HepG2 (cell line): ENCODE results near the gene PRDX2. TPM values are rescaled to one million over a fixed set of nuclear protein-coding genes. Genes with fewer than 3 reads are reported as not detected.
A peak's percentile ranks its signal among the peaks of the same experiment; 100 is the strongest.

Source experiments
- ARID2 ChIP-seq: sonication (generic); formaldehyde crosslinking; IDR thresholded peaks from 2 replicates; pipeline ENCODE4 v1.8.1; 2022; ENCODE audit warnings: mild to moderate bottlenecking, missing genetic modification reagents, borderline replicate concordance
- DMAP1 ChIP-seq: IDR thresholded peaks from 2 replicates; pipeline ENCODE4 v1.6.1; 2016
- ELF1 ChIP-seq: sonication (generic); formaldehyde crosslinking; IDR thresholded peaks from 2 replicates; pipeline ENCODE4 v1.4.0; 2020; ENCODE audit warnings: missing genetic modification reagents
- LCORL ChIP-seq, 2 experiments: fragments of 450-650 bp in 1 of 2; sonication (generic) in 1 of 2; formaldehyde crosslinking in 1 of 2; IDR thresholded peaks; 2 replicates each; pipeline versions ENCODE4 v1.5.0 to v1.6.1; 2017 to 2020; ENCODE audit warnings: antibody characterized with exemption in 1 of 2, missing genetic modification reagents in 1 of 2
- NFIB ChIP-seq: sonication (generic); formaldehyde crosslinking; IDR thresholded peaks from 2 replicates; pipeline ENCODE4 v1.9.0; 2021; ENCODE audit warnings: missing genetic modification reagents, mild to moderate bottlenecking, borderline replicate concordance
- NFRKB ChIP-seq: fragments of 450-650 bp; IDR thresholded peaks from 2 replicates; pipeline ENCODE4 v1.6.1; 2017
- PAX8 ChIP-seq: sonication (generic); formaldehyde crosslinking; IDR thresholded peaks from 2 replicates; pipeline ENCODE4 v1.8.0; 2022; ENCODE audit warnings: mild to moderate bottlenecking, missing genetic modification reagents, borderline replicate concordance
- PHF21A ChIP-seq: sonication (generic); formaldehyde crosslinking; IDR thresholded peaks from 2 replicates; pipeline ENCODE4 v1.5.0; 2020; ENCODE audit warnings: mild to moderate bottlenecking, missing genetic modification reagents
- RFXANK ChIP-seq: IDR thresholded peaks from 2 replicates; pipeline ENCODE4 v1.6.1; 2016
- U2AF2 ChIP-seq: fragments of 200-400 bp; formaldehyde crosslinking; IDR thresholded peaks from 2 replicates; pipeline ENCODE4 v1.6.1; 2017; ENCODE audit warnings: low read depth, mild to moderate bottlenecking, low read length
- ZNF546 ChIP-seq: sonication (generic); formaldehyde crosslinking; conservative IDR thresholded peaks from 2 replicates; pipeline ENCODE4 v1.8.1; 2023; ENCODE audit warnings: mild to moderate bottlenecking, missing genetic modification reagents
- ZNF556 ChIP-seq: sonication (generic); formaldehyde crosslinking; IDR thresholded peaks from 2 replicates; pipeline ENCODE4 v1.4.0; 2020; ENCODE audit warnings: mild to moderate bottlenecking, missing genetic modification reagents, borderline replicate concordance
- ZNF792 ChIP-seq: IDR thresholded peaks from 2 replicates; pipeline ENCODE4 v1.6.1; 2016
- ZSCAN21 ChIP-seq: sonication (generic); formaldehyde crosslinking; IDR thresholded peaks from 2 replicates; pipeline ENCODE4 v1.8.0; 2022; ENCODE audit warnings: mild to moderate bottlenecking, missing genetic modification reagents, moderate library complexity, borderline replicate concordance
- polyA plus RNA-seq, 8 experiments: library from polyadenylated mRNA; depleted of rRNA in 3 of 8; stranded (reverse) in 7 of 8; unstranded in 1 of 8; fragments of >200 nt; fragmentation: Illumina TruSeq in 4 of 8; extraction: Trizol in 4 of 8; gene quantifications; 2 replicates each; pipeline versions ENCODE4 v1.2.1 to v1.2.3, GENCODE V29; 2011 to 2016; ENCODE audit warnings: low read depth in 4 of 8, missing spikeins in 1 of 8, mixed read lengths in 1 of 8; ENCODE audit not compliant: insufficient read depth in 1 of 8
- total RNA-seq, 5 experiments: library from RNA; depleted of rRNA; stranded (reverse); fragments of >200 nt; fragmentation: Illumina TruSeq; extraction: Trizol; gene quantifications; 2 replicates each; pipeline ENCODE4 v1.2.3, GENCODE V29; 2016; ENCODE audit warnings: low read depth in 1 of 5
- TF ChIP-seq, protein P1 (sequence below): sonication (generic); formaldehyde crosslinking; IDR thresholded peaks from 2 replicates; pipeline ENCODE4 v1.4.0; 2020; ENCODE audit warnings: mild to moderate bottlenecking, missing genetic modification reagents
- TF ChIP-seq, protein P2 (sequence below): sonication (generic); formaldehyde crosslinking; IDR thresholded peaks from 2 replicates; pipeline ENCODE4 v1.5.0; 2020; ENCODE audit warnings: missing genetic modification reagents, mild to moderate bottlenecking, borderline replicate concordance
- TF ChIP-seq, protein P3 (sequence below): sonication (generic); formaldehyde crosslinking; IDR thresholded peaks from 2 replicates; pipeline ENCODE4 v1.4.0; 2020; ENCODE audit warnings: missing genetic modification reagents, borderline replicate concordance
- TF ChIP-seq, protein P4 (sequence below): sonication (generic); formaldehyde crosslinking; IDR thresholded peaks from 2 replicates; pipeline ENCODE4 v1.5.0; 2020; ENCODE audit warnings: mild to moderate bottlenecking, missing genetic modification reagents, borderline replicate concordance
- TF ChIP-seq, protein P5 (sequence below): sonication (generic); formaldehyde crosslinking; IDR thresholded peaks from 2 replicates; pipeline ENCODE4 v1.4.0; 2020; ENCODE audit warnings: low read depth, mild to moderate bottlenecking, missing genetic modification reagents
- TF ChIP-seq, protein P6 (sequence below): IDR thresholded peaks from 2 replicates; pipeline ENCODE4 v1.6.1; 2016; ENCODE audit warnings: missing genetic modification reagents, missing compliant biosample characterization

PRDX2 gene
- total and polyA plus RNA-seq, 2 of the 13 experiments (the other 11 are each of a cell fraction or from before 2014, with no cell fraction given): 218 to 381 TPM

DNA sequence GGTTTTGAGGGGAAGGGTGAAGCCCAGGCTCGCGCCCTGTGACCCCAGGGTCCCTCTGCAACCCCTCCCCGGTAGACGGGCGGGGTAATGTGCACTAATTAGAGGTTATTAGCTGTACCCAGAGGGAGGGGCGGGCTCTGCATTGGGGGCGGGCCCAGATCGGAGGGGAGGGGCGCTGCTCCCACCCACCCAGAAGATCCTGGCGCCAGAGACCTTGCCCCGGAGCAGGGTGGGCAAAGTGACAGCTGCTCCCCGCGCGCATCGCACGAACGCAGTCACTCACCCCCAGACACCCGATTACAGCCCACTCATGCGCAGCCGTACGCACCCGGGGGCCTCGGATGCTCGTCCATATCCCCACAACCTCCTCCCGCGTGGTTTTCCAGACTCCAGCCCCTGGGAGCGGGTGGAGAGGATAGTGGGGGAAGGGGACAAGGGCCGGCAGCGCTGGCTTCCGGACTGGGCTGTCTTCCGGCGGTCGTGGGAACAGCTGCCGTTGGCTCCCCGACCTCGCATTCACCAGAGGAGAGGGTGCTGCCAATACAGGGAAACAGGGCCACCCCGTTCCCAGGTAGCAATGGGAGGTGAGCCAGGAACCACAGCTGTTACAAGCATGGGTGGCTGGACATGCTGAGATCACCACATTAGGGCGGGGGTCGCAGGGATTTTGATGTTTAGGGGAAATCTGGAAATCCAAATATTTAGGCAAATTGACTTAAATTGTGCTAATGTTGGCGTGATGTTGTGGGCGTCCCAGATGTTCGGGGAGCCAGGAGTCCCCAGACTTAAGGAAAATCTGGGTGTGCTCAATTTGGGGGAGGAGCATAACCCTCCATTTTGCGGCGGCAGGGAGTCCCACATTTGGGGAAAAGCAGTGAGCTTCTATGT is 23.3 kb downstream of the PRDX2 start (continued):
- TF ChIP-seq, protein P1, sequence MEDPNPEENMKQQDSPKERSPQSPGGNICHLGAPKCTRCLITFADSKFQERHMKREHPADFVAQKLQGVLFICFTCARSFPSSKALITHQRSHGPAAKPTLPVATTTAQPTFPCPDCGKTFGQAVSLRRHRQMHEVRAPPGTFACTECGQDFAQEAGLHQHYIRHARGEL (CRISPR knock-in tag): no peak
- TF ChIP-seq ZNF556 (CRISPR knock-in tag): no peak
- TF ChIP-seq NFRKB: no peak
- TF ChIP-seq, protein P2, sequence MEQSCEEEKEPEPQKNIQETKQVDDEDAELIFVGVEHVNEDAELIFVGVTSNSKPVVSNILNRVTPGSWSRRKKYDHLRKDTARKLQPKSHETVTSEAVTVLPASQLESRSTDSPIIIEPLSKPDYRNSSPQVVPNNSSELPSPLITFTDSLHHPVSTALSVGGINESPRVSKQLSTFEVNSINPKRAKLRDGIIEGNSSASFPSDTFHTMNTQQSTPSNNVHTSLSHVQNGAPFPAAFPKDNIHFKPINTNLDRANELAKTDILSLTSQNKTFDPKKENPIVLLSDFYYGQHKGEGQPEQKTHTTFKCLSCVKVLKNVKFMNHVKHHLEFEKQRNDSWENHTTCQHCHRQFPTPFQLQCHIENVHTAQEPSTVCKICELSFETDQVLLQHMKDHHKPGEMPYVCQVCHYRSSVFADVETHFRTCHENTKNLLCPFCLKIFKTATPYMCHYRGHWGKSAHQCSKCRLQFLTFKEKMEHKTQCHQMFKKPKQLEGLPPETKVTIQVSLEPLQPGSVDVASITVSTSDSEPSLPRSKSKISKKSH (CRISPR knock-in tag): no peak
- TF ChIP-seq, protein P3, sequence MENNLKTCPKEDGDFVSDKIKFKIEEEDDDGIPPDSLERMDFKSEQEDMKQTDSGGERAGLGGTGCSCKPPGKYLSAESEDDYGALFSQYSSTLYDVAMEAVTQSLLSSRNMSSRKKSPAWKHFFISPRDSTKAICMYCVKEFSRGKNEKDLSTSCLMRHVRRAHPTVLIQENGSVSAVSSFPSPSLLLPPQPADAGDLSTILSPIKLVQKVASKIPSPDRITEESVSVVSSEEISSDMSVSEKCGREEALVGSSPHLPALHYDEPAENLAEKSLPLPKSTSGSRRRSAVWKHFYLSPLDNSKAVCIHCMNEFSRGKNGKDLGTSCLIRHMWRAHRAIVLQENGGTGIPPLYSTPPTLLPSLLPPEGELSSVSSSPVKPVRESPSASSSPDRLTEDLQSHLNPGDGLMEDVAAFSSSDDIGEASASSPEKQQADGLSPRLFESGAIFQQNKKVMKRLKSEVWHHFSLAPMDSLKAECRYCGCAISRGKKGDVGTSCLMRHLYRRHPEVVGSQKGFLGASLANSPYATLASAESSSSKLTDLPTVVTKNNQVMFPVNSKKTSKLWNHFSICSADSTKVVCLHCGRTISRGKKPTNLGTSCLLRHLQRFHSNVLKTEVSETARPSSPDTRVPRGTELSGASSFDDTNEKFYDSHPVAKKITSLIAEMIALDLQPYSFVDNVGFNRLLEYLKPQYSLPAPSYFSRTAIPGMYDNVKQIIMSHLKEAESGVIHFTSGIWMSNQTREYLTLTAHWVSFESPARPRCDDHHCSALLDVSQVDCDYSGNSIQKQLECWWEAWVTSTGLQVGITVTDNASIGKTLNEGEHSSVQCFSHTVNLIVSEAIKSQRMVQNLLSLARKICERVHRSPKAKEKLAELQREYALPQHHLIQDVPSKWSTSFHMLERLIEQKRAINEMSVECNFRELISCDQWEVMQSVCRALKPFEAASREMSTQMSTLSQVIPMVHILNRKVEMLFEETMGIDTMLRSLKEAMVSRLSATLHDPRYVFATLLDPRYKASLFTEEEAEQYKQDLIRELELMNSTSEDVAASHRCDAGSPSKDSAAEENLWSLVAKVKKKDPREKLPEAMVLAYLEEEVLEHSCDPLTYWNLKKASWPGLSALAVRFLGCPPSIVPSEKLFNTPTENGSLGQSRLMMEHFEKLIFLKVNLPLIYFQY (CRISPR knock-in tag): no peak
- no peak for TF ChIP-seq U2AF2
- no peak for TF ChIP-seq ARID2
- 0 out of 2 replicates have a peak, but pooled peaks have one; percentile 39 for TF ChIP-seq DMAP1 (CRISPR knock-in tag)
- peak; percentile 21; the same call in 1 of the 2 replicates for TF ChIP-seq ZNF546 (CRISPR knock-in tag)
- no peak for TF ChIP-seq PAX8 (CRISPR knock-in tag)
- no peak for TF ChIP-seq RFXANK (CRISPR knock-in tag)
- TF ChIP-seq PHF21A (CRISPR knock-in tag): no peak; the same call in 1 of the 2 replicates
- TF ChIP-seq ZNF792: no peak
- no peak for TF ChIP-seq NFIB (CRISPR knock-in tag)
- TF ChIP-seq, protein P4, sequence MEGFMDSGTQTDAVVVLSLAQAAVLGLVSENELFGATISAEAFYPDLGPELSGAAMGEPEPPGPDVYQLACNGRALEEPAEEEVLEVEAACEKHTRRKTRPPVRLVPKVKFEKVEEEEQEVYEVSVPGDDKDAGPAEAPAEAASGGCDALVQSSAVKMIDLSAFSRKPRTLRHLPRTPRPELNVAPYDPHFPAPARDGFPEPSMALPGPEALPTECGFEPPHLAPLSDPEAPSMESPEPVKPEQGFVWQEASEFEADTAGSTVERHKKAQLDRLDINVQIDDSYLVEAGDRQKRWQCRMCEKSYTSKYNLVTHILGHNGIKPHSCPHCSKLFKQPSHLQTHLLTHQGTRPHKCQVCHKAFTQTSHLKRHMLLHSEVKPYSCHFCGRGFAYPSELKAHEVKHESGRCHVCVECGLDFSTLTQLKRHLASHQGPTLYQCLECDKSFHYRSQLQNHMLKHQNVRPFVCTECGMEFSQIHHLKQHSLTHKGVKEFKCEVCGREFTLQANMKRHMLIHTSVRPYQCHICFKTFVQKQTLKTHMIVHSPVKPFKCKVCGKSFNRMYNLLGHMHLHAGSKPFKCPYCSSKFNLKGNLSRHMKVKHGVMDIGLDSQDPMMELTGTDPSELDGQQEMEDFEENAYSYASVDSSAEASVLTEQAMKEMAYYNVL (CRISPR knock-in tag): no peak
- peak; percentile 67 for TF ChIP-seq ELF1 (CRISPR knock-in tag)
- TF ChIP-seq ZSCAN21 (CRISPR knock-in tag): peak; percentile 65; the same call in 1 of the 2 replicates
- TF ChIP-seq LCORL (IDR thresholded peaks at IDR 0.05): no peak
- TF ChIP-seq LCORL (CRISPR knock-in tag; IDR thresholded peaks at IDR 0.05): peak; percentile 66; the same call in 1 of the 2 replicates
- TF ChIP-seq, protein P5, sequence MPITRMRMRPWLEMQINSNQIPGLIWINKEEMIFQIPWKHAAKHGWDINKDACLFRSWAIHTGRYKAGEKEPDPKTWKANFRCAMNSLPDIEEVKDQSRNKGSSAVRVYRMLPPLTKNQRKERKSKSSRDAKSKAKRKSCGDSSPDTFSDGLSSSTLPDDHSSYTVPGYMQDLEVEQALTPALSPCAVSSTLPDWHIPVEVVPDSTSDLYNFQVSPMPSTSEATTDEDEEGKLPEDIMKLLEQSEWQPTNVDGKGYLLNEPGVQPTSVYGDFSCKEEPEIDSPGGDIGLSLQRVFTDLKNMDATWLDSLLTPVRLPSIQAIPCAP: no peak
- TF ChIP-seq, protein P6, sequence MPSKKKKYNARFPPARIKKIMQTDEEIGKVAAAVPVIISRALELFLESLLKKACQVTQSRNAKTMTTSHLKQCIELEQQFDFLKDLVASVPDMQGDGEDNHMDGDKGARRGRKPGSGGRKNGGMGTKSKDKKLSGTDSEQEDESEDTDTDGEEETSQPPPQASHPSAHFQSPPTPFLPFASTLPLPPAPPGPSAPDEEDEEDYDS: no peak
